Tibial nerve (tissue), 4 donors: ENCODE results near the gene PLEKHG7. TPM values are rescaled to one million over a fixed set of nuclear protein-coding genes. Genes with fewer than 3 reads are reported as not detected.
A peak's percentile ranks its signal among the peaks of the same experiment; 100 is the strongest.

ENCODE experiments used
- DNase-seq, 2 donors: peaks; one replicate each; pipeline ENCODE4 v3.0.0-alpha.2; 2019; ENCODE audit warnings: low spot score in 2 of 2
- H3K27ac ChIP-seq, 4 donors: fragments of 200-600 bp; sonication (generic) in 3 of 4; one replicate each; pipeline ENCODE4 v1.5.1; 2017 to 2019; ENCODE audit warnings: mild to moderate bottlenecking in 1 of 4
- H3K27me3 ChIP-seq, 2 donors: fragments of 200-600 bp; sonication (generic) in 1 of 2; one replicate each; pipeline versions ENCODE4 v1.5.1 to v1.6.0; 2017 to 2019
- H3K36me3 ChIP-seq, 3 donors: fragments of 200-600 bp; sonication (generic); one replicate each; pipeline ENCODE4 v1.5.1; 2018 to 2019
- H3K4me1 ChIP-seq, 4 donors: fragments of 200-600 bp; sonication (generic) in 3 of 4; one replicate each; pipeline ENCODE4 v1.5.1; 2017 to 2019
- H3K4me3 ChIP-seq, 4 donors: fragments of 200-600 bp; sonication (generic) in 3 of 4; one replicate each; pipeline ENCODE4 v1.5.1; 2017 to 2019; ENCODE audit warnings: mild to moderate bottlenecking in 1 of 4, moderate library complexity in 1 of 4
- H3K9me3 ChIP-seq, 4 donors: fragments of 200-600 bp; sonication (generic) in 3 of 4; one replicate each; pipeline ENCODE4 v1.5.1; 2017 to 2019
- CTCF ChIP-seq, 5 experiments: fragments of 200-600 bp in 3 of 5; fragments of 450-650 bp in 2 of 5; sonication (generic) in 3 of 5; IDR thresholded peaks; one replicate each; pipeline ENCODE4 v1.5.1; 2016 to 2019; ENCODE audit warnings: antibody characterized with exemption in 5 of 5, mild to moderate bottlenecking in 3 of 5, moderate library complexity in 2 of 5
- EP300 ChIP-seq, 2 donors: sonication (generic); formaldehyde crosslinking; IDR thresholded peaks; one replicate each; pipeline ENCODE4 v1.6.1; 2017; ENCODE audit warnings: antibody characterized with exemption in 2 of 2, mild to moderate bottlenecking in 1 of 2
- POLR2A ChIP-seq, 2 donors: fragments of 450-650 bp; IDR thresholded peaks; one replicate each; pipeline ENCODE4 v1.6.1; 2017; ENCODE audit warnings: antibody characterized with exemption in 2 of 2, mild to moderate bottlenecking in 2 of 2, moderate library complexity in 2 of 2
- WGBS, 2 donors: methylation state at CpG; one replicate each; pipeline ENCODE4 v1.1.5; 2018; 5-methylcytosine and 5-hydroxymethylcytosine counted together
- total RNA-seq, 4 donors: library from RNA; depleted of rRNA; stranded (reverse); fragments of >200 nt; gene quantifications; one replicate each; pipeline ENCODE4 v1.1.0, GENCODE V29; 2016

PLEKHG7 gene
- total RNA-seq, 4 donors from 2014 or later = 1.2 to 3.1 (median 2.2) TPM

GRCh38 chr12:92735131-92735721 lies 32.4 kb downstream of the PLEKHG7 start:
- H3K27me3 ChIP-seq = no peaks in the 10 kb centered on the region
- no peak for DNase-seq
- 19 to 21% methylated on average over 3 of the region's 3 CpGs for WGBS, 2 donors
- no peaks in the 10 kb centered on the region for H3K36me3 ChIP-seq
- TF ChIP-seq EP300 (IDR thresholded peaks at IDR 0.05) (peak; percentile 37 to 87), POLR2A (IDR thresholded peaks at IDR 0.05) (no peak), CTCF (IDR thresholded peaks at IDR 0.05) (peak in 1 of 5 experiments; percentile 9)
- H3K4me3 ChIP-seq = no peak overlapping the region
- no peaks in the 10 kb centered on the region for H3K9me3 ChIP-seq
- peak overlapping the region in 3 of 4 donors; percentile 67 to 85 (median 69) for H3K27ac ChIP-seq
- H3K4me1 ChIP-seq = peaks cover 0 to 20% (median 0%) of the 10 kb centered on the region in 4 donors

- Histone ChIP-seq H3K36me3 (no peaks in the 10 kb centered on the region), H3K27ac (peak overlapping the region in 2 of 4 donors; percentile 67 to 85), H3K4me3 (no peak overlapping the region), H3K4me1 (peaks cover 0 to 20% (median 0%) of the 10 kb centered on the region in 4 donors), H3K9me3 (no peaks in the 10 kb centered on the region), H3K27me3 (no peaks in the 10 kb centered on the region)
- WGBS, 2 donors = 84 to 85% methylated on average over 6 of the region's 6 CpGs
- no peak for DNase-seq
- TF ChIP-seq POLR2A (IDR thresholded peaks at IDR 0.05) = no peak
- no peak for TF ChIP-seq EP300 (IDR thresholded peaks at IDR 0.05)
- TF ChIP-seq CTCF (IDR thresholded peaks at IDR 0.05) = no peak
These were observed 33.8 kb downstream of the PLEKHG7 start for GRCh38 chr12:92736605-92737004.

- Histone ChIP-seq H3K4me1 (peaks cover 0 to 20% (median 0%) of the 10 kb centered on the region in 4 donors), H3K9me3 (no peaks in the 10 kb centered on the region), H3K27me3 (no peaks in the 10 kb centered on the region), H3K4me3 (no peak overlapping the region), H3K36me3 (no peaks in the 10 kb centered on the region), H3K27ac (no peak overlapping the region)
- 85 to 86% methylated on average over 7 of the region's 7 CpGs for WGBS, 2 donors
- TF ChIP-seq CTCF (IDR thresholded peaks at IDR 0.05) (no peak), POLR2A (IDR thresholded peaks at IDR 0.05) (no peak), EP300 (IDR thresholded peaks at IDR 0.05) (no peak)
- no peak for DNase-seq
These were observed 35.4 kb downstream of the PLEKHG7 start for GRCh38 chr12:92737855-92738850.

- Histone ChIP-seq H3K4me3 (no peak overlapping the region), H3K9me3 (no peaks in the 10 kb centered on the region), H3K36me3 (no peaks in the 10 kb centered on the region), H3K4me1 (peaks cover 0 to 18% (median 0%) of the 10 kb centered on the region in 4 donors), H3K27me3 (no peaks in the 10 kb centered on the region), H3K27ac (no peak overlapping the region)
- DNase-seq = no peak
- WGBS, 2 donors = 67 to 77% methylated on average over 4 of the region's 4 CpGs
- no peak for TF ChIP-seq CTCF (IDR thresholded peaks at IDR 0.05)
- TF ChIP-seq POLR2A (IDR thresholded peaks at IDR 0.05) = no peak
- TF ChIP-seq EP300 (IDR thresholded peaks at IDR 0.05) = no peak
These were observed 36.3 kb downstream of the PLEKHG7 start for GRCh38 chr12:92739113-92739512.

- DNase-seq = no peak
- TF ChIP-seq POLR2A (IDR thresholded peaks at IDR 0.05) = no peak
- TF ChIP-seq CTCF (IDR thresholded peaks at IDR 0.05) = no peak
- TF ChIP-seq EP300 (IDR thresholded peaks at IDR 0.05) = no peak
These were observed 37.6 kb downstream of the PLEKHG7 start for GRCh38 chr12:92740411-92740810.

More at GRCh38 chr12:92740411-92740810, 37.6 kb downstream of the PLEKHG7 start:
- H3K36me3 ChIP-seq = no peaks in the 10 kb centered on the region
- H3K9me3 ChIP-seq = no peaks in the 10 kb centered on the region
- H3K27ac ChIP-seq = no peak overlapping the region
- H3K4me1 ChIP-seq = peaks cover 0 to 8% (median under 1%) of the 10 kb centered on the region in 4 donors
- no peaks in the 10 kb centered on the region for H3K27me3 ChIP-seq
- H3K4me3 ChIP-seq = no peak overlapping the region
